Breast epithelium (tissue), 4 donors: ENCODE measurements around the gene PUM2. TPM values are rescaled to one million over a fixed set of nuclear protein-coding genes. Genes with fewer than 3 reads are reported as not detected.

ENCODE experiments used
- DNase-seq, 2 donors: peaks; one replicate each; pipeline ENCODE4 v3.0.0-alpha.2; 2019; ENCODE audit warnings: low spot score in 2 of 2
- H3K27ac ChIP-seq, 2 donors: fragments of 200-600 bp; sonication (generic) in 1 of 2; one replicate each; pipeline ENCODE4 v1.5.1; 2016 to 2019; ENCODE audit warnings: mild to moderate bottlenecking in 1 of 2
- H3K27me3 ChIP-seq, 2 donors: fragments of 200-600 bp; sonication (generic) in 1 of 2; one replicate each; pipeline versions ENCODE4 v1.5.1 to v1.6.0; 2017 to 2019; ENCODE audit warnings: control low read depth in 1 of 2, mild to moderate bottlenecking in 1 of 2
- H3K36me3 ChIP-seq: fragments of 200-600 bp; one replicate; pipeline ENCODE4 v1.5.1; 2019
- H3K4me1 ChIP-seq, 2 donors: fragments of 200-600 bp; sonication (generic); one replicate each; pipeline ENCODE4 v1.5.1; 2016 to 2019; ENCODE audit warnings: control low read depth in 1 of 2
- H3K4me3 ChIP-seq, 3 donors: fragments of 200-600 bp; sonication (generic); 1 replicate in 2 of 3; 2 replicates in 1 of 3; pipeline ENCODE4 v1.5.1; 2016 to 2019; ENCODE audit warnings: mild to moderate bottlenecking in 3 of 3, moderate library complexity in 2 of 3
- H3K9me3 ChIP-seq, 2 donors: fragments of 200-600 bp; sonication (generic) in 1 of 2; one replicate each; pipeline ENCODE4 v1.5.1; 2016 to 2019; ENCODE audit warnings: control low read depth in 1 of 2
- POLR2A ChIP-seq: fragments of 450-650 bp; IDR thresholded peaks from one replicate; pipeline ENCODE4 v1.6.1; 2016; ENCODE audit warnings: antibody characterized with exemption, mild to moderate bottlenecking, moderate library complexity
- POLR2AphosphoS5 ChIP-seq, 3 donors: sonication (generic); formaldehyde crosslinking; IDR thresholded peaks; one replicate each; pipeline ENCODE4 v1.6.1; 2017; ENCODE audit warnings: antibody characterized with exemption in 3 of 3
- intact Hi-C: fragments of 100-400 bp; cut with DNase I; formaldehyde crosslinking; loops from one replicate; pipeline ENCODE4 v1.15.1; 2023; ENCODE audit warnings: low total_unique reads
- total RNA-seq, 3 donors: library from RNA; depleted of rRNA; stranded (reverse); fragments of >200 nt; gene quantifications; one replicate each; pipeline ENCODE4 v1.1.0, GENCODE V29; 2016
- TF ChIP-seq, protein P1 (sequence below), 3 donors: fragments of 450-650 bp; IDR thresholded peaks; one replicate each; pipeline ENCODE4 v1.5.1; 2016 to 2017; ENCODE audit warnings: antibody characterized with exemption in 3 of 3, mild to moderate bottlenecking in 3 of 3, moderate library complexity in 3 of 3

The PUM2 gene
- total RNA-seq, 3 donors from 2014 or later, result 69.3 to 94.0 (median 92.8) TPM

DNA sequence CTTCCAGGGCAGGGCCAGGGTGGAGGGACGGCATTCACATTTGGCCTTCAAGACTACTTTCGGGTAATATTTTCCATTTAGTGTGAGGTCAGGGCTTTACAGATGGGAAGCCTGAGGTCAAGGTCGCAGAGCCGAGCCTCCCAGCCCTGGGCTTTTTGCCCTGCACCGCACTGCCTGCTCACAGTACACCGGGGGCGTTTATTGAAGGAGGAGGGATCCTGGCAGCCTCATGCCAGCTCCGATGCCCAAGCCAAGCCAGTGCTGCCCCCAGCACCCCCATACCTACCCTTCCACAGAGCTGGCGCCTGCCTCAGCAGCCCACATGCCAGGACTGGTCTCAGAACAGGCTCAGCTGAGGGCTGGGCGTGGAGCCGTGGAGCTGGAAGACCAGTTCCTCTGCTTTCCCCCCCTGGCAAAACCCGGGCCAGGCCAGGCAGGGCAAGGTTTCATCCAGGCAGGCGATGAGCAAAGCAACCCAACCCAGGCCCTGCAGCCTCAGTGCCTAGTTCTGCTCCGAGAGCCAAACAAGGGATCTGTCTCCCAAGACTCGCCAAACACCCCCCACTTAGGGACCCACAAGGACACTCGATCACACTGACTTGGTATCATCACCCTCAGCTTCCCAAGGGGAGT is 137.7 kb downstream of the PUM2 start:
- Histone ChIP-seq H3K9me3 (no peaks in the 10 kb centered on the region), H3K27ac (peak overlapping the region; percentile 92 to 94), H3K36me3 (no peaks in the 10 kb centered on the region), H3K27me3 (no peaks in the 10 kb centered on the region), H3K4me3 (peak overlapping the region in 1 of 3 donors; percentile 29), H3K4me1 (peaks cover 7 to 39% of the 10 kb centered on the region in 2 donors)
- peak; percentile 88 to 95 for DNase-seq
- intact Hi-C loops, result no loop called here
- TF ChIP-seq POLR2AphosphoS5 (IDR thresholded peaks at IDR 0.05), result peak in 1 of 3 donors; percentile 56
- TF ChIP-seq, protein P1, sequence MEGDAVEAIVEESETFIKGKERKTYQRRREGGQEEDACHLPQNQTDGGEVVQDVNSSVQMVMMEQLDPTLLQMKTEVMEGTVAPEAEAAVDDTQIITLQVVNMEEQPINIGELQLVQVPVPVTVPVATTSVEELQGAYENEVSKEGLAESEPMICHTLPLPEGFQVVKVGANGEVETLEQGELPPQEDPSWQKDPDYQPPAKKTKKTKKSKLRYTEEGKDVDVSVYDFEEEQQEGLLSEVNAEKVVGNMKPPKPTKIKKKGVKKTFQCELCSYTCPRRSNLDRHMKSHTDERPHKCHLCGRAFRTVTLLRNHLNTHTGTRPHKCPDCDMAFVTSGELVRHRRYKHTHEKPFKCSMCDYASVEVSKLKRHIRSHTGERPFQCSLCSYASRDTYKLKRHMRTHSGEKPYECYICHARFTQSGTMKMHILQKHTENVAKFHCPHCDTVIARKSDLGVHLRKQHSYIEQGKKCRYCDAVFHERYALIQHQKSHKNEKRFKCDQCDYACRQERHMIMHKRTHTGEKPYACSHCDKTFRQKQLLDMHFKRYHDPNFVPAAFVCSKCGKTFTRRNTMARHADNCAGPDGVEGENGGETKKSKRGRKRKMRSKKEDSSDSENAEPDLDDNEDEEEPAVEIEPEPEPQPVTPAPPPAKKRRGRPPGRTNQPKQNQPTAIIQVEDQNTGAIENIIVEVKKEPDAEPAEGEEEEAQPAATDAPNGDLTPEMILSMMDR (IDR thresholded peaks at IDR 0.05), result no peak
- no peak for TF ChIP-seq POLR2A

DNA sequence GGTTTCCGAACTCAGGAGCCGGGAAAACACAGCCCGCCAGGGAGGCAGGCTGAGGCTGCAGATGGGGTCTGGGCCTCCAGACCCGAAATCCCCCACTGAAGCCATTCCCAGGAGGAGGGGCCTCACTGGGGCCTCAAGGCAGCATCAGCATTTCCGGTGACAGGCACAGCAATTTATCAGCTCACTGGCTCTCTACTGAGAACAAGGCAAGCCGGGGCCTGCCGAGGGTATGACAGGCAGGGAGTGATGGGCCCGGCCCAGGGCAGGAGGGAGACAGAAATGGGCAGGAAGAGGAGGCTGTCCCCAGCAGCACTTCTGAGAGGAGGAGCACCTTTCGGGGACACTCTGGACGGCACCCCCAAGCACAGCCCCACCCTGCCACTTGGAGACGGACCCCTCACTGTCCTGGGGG is 138.2 kb downstream of the PUM2 start:
- Histone ChIP-seq H3K36me3 (no peaks in the 10 kb centered on the region), H3K27me3 (no peaks in the 10 kb centered on the region), H3K4me3 (peak overlapping the region in 1 of 3 donors; percentile 29), H3K9me3 (no peaks in the 10 kb centered on the region), H3K27ac (peak overlapping the region; percentile 92 to 94), H3K4me1 (peaks cover 7 to 44% of the 10 kb centered on the region in 2 donors)
- peak in 1 of 2 donors; percentile 89 for DNase-seq
- intact Hi-C loops, result no loop called here
- TF ChIP-seq, protein P1 (IDR thresholded peaks at IDR 0.05), result no peak

DNA sequence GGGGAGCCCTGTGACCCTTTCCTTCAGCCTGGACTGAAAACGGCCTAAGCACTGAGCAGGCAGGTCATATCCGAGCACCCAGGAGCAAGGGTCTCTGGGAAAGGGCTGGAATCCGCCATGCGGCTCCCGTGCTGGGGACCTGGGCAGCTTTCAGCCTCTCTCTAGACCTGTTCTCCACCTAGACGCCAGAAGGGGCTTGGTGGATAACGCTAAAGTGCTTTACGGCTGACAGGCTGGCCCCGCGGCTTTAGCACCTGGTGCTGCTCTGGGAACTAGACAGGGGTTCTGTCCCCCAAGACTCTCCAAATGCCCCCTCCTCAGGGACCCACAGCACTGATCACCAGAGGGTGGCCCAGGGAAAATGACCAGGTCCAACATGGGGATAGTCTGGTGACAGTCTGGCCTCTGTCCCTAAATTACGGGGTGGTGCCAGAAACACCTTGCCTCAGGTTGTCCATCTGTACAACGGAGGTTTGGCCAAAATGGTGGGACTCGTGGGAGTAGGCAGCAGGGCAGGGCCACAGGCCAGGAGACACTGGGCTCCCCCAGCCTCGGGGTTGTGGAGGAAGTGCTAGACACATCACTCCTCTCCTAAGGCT is 138.7 kb downstream of the PUM2 start:
- Histone ChIP-seq H3K36me3 (no peaks in the 10 kb centered on the region), H3K9me3 (no peaks in the 10 kb centered on the region), H3K27me3 (no peaks in the 10 kb centered on the region), H3K4me3 (no peak overlapping the region), H3K4me1 (peaks cover 7 to 49% of the 10 kb centered on the region in 2 donors), H3K27ac (peak overlapping the region; percentile 92 to 94)
- no peak for DNase-seq
- intact Hi-C loops, result no loop called here
- TF ChIP-seq POLR2A (no peak), POLR2AphosphoS5 (IDR thresholded peaks at IDR 0.05) (no peak)
- TF ChIP-seq, protein P1 (IDR thresholded peaks at IDR 0.05), result no peak

DNA sequence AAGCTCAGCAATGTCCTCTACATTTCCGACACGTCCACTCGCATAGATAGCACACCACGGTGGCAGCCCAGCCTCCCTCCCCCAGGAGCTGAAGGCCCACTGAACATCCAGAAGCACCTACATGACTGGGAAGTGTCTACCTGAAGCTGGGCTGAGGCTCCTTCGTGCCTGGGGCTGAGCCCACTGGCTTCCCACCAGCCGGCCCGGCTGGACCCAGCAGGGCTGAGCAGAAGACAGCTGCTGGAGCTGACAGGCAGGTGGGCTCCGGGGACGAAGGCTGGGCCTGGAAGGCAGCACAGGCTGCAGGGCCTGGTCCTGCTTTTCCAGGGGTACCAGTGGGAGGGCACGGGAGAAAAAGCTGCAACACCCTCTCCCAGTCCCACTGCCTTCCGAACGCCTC is 139.2 kb downstream of the PUM2 start:
- peaks cover 7 to 53% of the 10 kb centered on the region in 2 donors for H3K4me1 ChIP-seq

DNA sequence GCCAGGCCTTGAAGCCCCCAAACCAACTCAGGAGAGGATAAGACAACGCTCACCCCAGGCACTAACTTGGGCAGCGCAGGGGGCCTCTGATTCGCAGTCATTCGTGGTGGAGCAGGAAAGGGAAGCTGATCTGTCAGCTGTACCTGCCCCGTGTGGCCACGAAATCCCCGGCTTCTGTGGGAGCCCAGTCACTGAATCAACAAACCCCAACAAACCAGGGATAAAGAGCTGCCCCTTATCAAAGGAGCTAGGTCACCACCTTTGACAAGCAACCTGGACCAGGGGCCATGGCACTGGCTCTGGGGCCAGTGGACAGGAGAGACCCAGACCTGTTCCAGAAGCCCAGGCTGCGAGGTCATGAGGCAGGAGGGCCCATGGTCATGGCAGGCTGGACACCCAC is 140.2 kb downstream of the PUM2 start:
- no peak for DNase-seq
- TF ChIP-seq POLR2A (no peak), POLR2AphosphoS5 (IDR thresholded peaks at IDR 0.05) (no peak)
- TF ChIP-seq, protein P1 (IDR thresholded peaks at IDR 0.05), result no peak
- Histone ChIP-seq H3K4me1 (peaks cover 7 to 53% of the 10 kb centered on the region in 2 donors), H3K9me3 (no peaks in the 10 kb centered on the region), H3K27ac (peak overlapping the region; percentile 92 to 94), H3K4me3 (no peak overlapping the region), H3K36me3 (no peaks in the 10 kb centered on the region), H3K27me3 (no peaks in the 10 kb centered on the region)
- intact Hi-C loops, result no loop called here

More for the DNA sequence above, 139.2 kb downstream of the PUM2 start:
- no peaks in the 10 kb centered on the region for H3K36me3 ChIP-seq
- no peak for DNase-seq
- peak overlapping the region; percentile 92 to 94 for H3K27ac ChIP-seq
- TF ChIP-seq POLR2A, result no peak
- no peak for TF ChIP-seq POLR2AphosphoS5 (IDR thresholded peaks at IDR 0.05)
- TF ChIP-seq, protein P1 (IDR thresholded peaks at IDR 0.05), result no peak
- H3K9me3 ChIP-seq, result no peaks in the 10 kb centered on the region
- intact Hi-C loops, result no loop called here
- H3K4me3 ChIP-seq, result no peak overlapping the region
- H3K27me3 ChIP-seq, result no peaks in the 10 kb centered on the region
